Lower lobe of right lung (tissue), 2 donors: ENCODE results near the gene BAIAP2L2. TPM values are rescaled to one million over a fixed set of nuclear protein-coding genes. Genes with fewer than 3 reads are reported as not detected.

Experiments used
- ATAC-seq, 2 donors: fragments of 200-7000 bp; cut with Tn5 transposase; one replicate each; pipeline ENCODE4 v1.9.1; 2020 to 2022; ENCODE audit warnings: mild to moderate bottlenecking in 2 of 2, moderate library complexity in 2 of 2
- DNase-seq: peaks from one replicate; pipeline ENCODE4 v3.0.0-alpha.2; 2020
- H3K27ac ChIP-seq: fragments of 200-600 bp; one replicate; pipeline ENCODE4 v1.8.0; 2022
- H3K27me3 ChIP-seq: fragments of 200-600 bp; one replicate; pipeline ENCODE4 v1.8.0; 2022; ENCODE audit warnings: low read depth
- H3K36me3 ChIP-seq: fragments of 200-600 bp; one replicate; pipeline ENCODE4 v1.8.0; 2022; ENCODE audit warnings: mild to moderate bottlenecking
- H3K4me1 ChIP-seq: fragments of 200-600 bp; one replicate; pipeline ENCODE4 v1.8.0; 2022
- H3K4me3 ChIP-seq: fragments of 200-600 bp; one replicate; pipeline ENCODE4 v1.8.0; 2022; ENCODE audit warnings: mild to moderate bottlenecking
- H3K9me3 ChIP-seq: fragments of 200-600 bp; one replicate; pipeline ENCODE4 v1.8.0; 2022
- intact Hi-C: fragments of 100-400 bp; cut with DNase I; formaldehyde crosslinking; loops from one replicate; pipeline ENCODE4 v1.11.0; 2022
- total RNA-seq: library from RNA; stranded (reverse); fragmentation: NEBNext Ultra II Directional; extraction: Animal tissue kit (Norgen Biotek cat#: 25700); gene quantifications from one replicate; pipeline ENCODE4 v1.2.1, GENCODE V29; 2021
- TF ChIP-seq, protein P1 (sequence below): fragments of 200-600 bp; IDR thresholded peaks from one replicate; pipeline ENCODE4 v1.8.0; 2022; ENCODE audit warnings: antibody characterized with exemption, mild to moderate bottlenecking
- donor health status: DM: no; HTN: yes; CAD: no; lungs with severe emphysema.

The BAIAP2L2 gene
- total RNA-seq, 1 donor from 2014 or later, result 0.44 TPM

DNA sequence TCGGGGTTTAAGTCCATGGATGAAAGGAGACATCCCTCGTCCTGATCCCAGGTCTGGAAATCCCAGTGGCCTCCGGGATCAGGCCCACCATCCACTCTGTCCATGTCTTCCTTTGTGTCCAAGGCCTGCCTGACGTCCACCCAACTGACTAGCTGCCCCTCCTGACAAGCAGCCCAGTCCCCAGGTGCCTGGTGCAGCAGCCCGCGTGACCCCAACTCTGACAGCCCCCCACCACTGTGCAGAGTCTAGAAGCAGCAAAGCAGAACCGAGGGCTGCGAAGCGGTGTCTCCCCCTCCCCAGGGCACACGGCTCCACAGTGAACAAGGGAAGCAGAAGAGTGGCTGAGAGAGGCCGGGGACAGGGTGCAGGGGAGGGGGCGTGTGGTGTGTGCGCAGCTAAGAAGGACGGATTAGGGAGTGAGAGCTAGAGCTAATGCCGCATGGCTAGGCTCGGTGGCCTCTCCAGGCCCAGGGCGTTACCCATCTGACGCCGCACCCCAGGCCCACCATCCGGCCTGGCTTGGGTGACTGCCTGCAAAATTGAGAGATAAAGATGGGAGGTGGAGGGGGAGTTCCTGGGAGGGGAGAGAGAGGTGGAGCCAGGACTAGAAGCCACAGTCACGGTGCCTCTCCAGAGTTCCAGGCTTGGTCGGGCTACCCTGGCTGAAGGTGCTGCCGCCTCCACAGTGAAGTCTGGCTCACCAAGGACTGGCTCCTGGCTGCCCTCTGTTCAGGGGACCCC, 16.6 kb upstream of the BAIAP2L2 start:
- DNase-seq (peak; percentile 35), ATAC-seq (no peak)
- H3K27me3 ChIP-seq, result no peaks in the 10 kb centered on the region
- no peak overlapping the region for H3K4me3 ChIP-seq
- intact Hi-C loops, result no loop called here
- TF ChIP-seq, protein P1, sequence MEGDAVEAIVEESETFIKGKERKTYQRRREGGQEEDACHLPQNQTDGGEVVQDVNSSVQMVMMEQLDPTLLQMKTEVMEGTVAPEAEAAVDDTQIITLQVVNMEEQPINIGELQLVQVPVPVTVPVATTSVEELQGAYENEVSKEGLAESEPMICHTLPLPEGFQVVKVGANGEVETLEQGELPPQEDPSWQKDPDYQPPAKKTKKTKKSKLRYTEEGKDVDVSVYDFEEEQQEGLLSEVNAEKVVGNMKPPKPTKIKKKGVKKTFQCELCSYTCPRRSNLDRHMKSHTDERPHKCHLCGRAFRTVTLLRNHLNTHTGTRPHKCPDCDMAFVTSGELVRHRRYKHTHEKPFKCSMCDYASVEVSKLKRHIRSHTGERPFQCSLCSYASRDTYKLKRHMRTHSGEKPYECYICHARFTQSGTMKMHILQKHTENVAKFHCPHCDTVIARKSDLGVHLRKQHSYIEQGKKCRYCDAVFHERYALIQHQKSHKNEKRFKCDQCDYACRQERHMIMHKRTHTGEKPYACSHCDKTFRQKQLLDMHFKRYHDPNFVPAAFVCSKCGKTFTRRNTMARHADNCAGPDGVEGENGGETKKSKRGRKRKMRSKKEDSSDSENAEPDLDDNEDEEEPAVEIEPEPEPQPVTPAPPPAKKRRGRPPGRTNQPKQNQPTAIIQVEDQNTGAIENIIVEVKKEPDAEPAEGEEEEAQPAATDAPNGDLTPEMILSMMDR, result no peak
- H3K27ac ChIP-seq, result no peak overlapping the region
- H3K36me3 ChIP-seq, result peaks cover 11% of the 10 kb centered on the region
- no peaks in the 10 kb centered on the region for H3K9me3 ChIP-seq
- no peaks in the 10 kb centered on the region for H3K4me1 ChIP-seq

DNA sequence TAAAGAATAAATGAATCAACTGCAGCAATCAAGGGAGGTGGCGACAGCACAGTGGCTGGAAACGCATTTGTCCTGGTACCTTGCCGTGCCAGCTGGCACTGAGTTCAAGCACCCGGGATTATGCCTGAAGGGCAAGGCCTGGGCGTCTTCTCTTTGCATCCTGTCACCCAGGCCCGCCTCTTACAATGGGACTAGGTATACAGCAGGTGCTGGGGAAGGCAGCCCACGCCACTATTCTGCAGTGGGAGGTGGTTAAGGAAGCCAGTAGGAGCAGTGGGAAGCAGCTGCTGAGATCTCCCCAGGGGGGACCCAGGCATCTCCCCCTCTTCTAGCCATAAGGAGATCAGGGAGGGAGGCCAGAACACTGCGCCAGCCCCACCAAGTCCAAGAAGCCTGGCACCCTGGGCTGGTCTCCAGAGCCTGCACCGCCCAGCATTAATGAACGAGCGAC, 15.3 kb upstream of the BAIAP2L2 start:
- no peak for ATAC-seq
- H3K27me3 ChIP-seq, result no peaks in the 10 kb centered on the region
- intact Hi-C loops, result no loop called here
- TF ChIP-seq, protein P1, result no peak
- no peak overlapping the region for H3K4me3 ChIP-seq
- H3K27ac ChIP-seq, result no peak overlapping the region
- no peaks in the 10 kb centered on the region for H3K4me1 ChIP-seq
- no peaks in the 10 kb centered on the region for H3K9me3 ChIP-seq
- H3K36me3 ChIP-seq, result peaks cover 7% of the 10 kb centered on the region
- DNase-seq, result no peak

DNA sequence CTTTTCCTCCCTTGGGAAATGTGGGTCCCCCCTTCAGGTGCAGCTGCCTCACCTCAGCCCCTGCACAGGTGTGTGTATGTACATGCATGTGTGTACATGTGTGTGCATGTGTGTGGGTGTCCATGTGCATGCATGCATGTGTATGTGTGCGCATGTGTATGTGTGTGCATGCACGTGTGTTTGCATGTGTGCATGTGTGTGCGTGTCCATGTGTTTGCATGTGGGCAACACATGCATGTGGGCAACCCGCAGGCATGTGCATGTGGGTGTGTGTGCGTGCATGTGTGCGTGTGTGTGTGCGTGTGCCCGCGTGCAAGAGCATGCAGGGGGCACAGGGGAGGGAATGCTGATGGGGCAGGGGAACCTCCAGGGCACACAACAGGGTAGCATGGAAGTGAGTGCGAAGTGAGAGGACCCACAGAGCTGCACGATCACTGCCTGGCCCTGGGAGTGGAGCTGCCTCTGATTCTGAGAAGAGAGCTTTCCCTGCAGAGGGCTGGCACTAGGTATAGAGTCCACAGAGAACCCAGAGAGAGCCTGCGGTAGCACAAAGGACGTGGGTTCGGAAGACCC, 14.6 kb upstream of the BAIAP2L2 start:
- TF ChIP-seq, protein P1, result no peak
- Histone ChIP-seq H3K27ac (no peak overlapping the region), H3K27me3 (no peaks in the 10 kb centered on the region), H3K4me3 (no peak overlapping the region), H3K36me3 (peaks cover 7% of the 10 kb centered on the region), H3K4me1 (no peaks in the 10 kb centered on the region), H3K9me3 (no peaks in the 10 kb centered on the region)
- intact Hi-C loops, result no loop called here
- no peak for ATAC-seq
- no peak for DNase-seq

DNA sequence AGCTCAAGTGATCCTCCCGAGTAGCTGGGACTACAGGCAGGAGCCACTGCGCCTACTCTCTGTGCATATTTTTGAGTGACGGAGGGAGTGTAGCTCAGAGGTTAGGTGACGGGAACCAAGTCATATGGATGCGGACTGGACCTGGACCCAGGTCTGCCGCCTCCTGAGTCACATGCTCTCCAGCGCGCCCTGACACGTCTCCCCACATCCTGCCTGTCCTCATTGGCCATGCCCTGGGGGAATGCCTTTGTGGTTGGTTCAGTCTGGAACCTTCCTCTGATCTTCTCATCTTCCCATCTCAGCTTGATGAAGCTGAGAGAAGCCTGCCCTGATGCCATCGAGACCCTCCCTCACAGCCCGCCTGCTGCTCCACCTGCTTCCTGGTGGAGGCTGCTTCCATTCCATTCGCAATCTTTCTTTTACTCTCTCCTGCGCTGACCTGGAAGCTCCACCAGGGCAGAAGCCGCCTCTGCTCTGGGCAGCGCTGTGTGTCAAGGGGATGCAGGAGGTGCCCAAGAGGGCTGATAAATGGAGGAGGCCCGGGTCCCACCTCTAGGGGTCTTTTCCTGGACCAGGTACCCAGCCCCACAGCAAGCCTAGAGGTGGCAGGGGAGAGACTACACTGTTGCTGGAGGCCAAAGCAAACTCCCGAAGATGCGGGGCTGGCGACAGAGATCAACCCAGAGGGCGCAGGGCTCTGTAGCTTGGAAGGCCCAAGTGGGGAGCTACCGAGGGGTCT, 13.9 kb upstream of the BAIAP2L2 start:
- DNase-seq (no peak), ATAC-seq (no peak)
- Histone ChIP-seq H3K27me3 (no peaks in the 10 kb centered on the region), H3K9me3 (no peaks in the 10 kb centered on the region), H3K4me1 (no peaks in the 10 kb centered on the region), H3K36me3 (peaks cover 6% of the 10 kb centered on the region), H3K4me3 (no peak overlapping the region), H3K27ac (no peak overlapping the region)
- intact Hi-C loops, result no loop called here
- TF ChIP-seq, protein P1, result no peak

DNA sequence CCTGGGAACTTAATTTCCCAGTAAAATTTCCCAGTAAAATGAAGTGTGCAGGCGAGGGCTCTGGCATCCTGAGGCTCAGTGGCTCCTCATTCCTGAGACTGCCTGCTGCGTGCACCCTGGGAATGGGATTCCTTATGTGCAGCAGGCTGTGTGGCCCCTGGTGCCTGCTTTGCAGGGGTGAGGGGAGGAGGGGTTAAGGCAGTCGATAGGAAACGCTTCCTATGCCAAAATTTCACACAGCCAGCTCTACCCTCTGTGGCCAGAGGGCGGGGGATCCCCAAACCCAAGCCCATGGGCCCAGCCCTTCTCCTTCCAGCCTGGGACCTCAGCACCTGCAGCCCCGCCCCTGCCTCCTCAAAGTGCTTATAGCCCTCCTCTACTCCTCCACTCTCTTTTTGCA, 12.1 kb upstream of the BAIAP2L2 start:
- H3K36me3 ChIP-seq, result peaks cover 8% of the 10 kb centered on the region
- H3K9me3 ChIP-seq, result no peaks in the 10 kb centered on the region
- no peaks in the 10 kb centered on the region for H3K27me3 ChIP-seq
- intact Hi-C loops, result no loop called here
- TF ChIP-seq, protein P1, result no peak
- H3K4me3 ChIP-seq, result no peak overlapping the region
- H3K27ac ChIP-seq, result no peak overlapping the region
- ATAC-seq (no peak), DNase-seq (no peak)
- no peaks in the 10 kb centered on the region for H3K4me1 ChIP-seq
